ENCODE data around the gene APOH.

Gene APOH

GRCh38 chr17:66233023-66233753, 4.0 kb upstream of the APOH start:
- no peak for DNase-seq

DNA sequence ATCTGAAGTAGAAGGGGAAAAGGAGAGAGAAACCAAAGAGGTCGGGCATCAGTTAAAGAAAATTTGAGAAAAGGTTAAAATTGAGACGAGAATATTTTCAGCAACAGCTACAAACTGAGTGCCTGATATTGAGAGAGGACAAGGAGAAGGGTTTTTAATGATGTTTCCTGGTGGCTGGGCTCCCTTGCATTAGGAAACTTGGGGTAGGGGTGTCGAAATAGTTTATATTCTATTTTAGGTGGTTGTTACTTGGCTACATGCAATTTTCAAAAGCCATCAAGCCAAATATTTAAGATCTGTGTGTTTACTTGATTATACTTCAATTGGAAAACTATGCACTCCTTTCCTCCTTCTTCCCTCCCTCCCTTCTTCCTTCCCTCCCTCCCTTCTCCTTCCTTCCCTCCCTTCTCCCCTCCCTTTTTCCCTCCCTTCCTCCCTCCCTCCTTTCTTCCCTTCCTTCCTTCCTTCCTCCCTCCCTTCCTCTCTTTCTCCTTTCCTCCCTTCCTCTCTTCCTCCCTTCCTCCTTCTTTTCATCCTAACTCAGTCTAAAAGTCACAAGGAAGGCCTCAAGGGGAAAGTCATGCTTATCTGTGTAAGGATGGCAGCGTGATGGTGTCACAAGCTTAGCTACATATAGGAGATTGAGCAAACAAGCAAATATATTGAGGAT, 1.8 kb upstream of the APOH start:
- no peak for DNase-seq

- no peak for DNase-seq
Measured at GRCh38 chr17:66229783-66230538, 746 bp upstream of the APOH start.

- no peak for DNase-seq
Measured at GRCh38 chr17:66227212-66228045, 1.8 kb downstream of the APOH start.

- DNase-seq: no peak
Measured at GRCh38 chr17:66222798-66223350, 6.3 kb downstream of the APOH start.

GRCh38 chr17:66221755-66222530, 7.3 kb downstream of the APOH start:
- DNase-seq: no peak

- DNase-seq: no peak
Measured at GRCh38 chr17:66221343-66221742, 7.9 kb downstream of the APOH start.

DNA sequence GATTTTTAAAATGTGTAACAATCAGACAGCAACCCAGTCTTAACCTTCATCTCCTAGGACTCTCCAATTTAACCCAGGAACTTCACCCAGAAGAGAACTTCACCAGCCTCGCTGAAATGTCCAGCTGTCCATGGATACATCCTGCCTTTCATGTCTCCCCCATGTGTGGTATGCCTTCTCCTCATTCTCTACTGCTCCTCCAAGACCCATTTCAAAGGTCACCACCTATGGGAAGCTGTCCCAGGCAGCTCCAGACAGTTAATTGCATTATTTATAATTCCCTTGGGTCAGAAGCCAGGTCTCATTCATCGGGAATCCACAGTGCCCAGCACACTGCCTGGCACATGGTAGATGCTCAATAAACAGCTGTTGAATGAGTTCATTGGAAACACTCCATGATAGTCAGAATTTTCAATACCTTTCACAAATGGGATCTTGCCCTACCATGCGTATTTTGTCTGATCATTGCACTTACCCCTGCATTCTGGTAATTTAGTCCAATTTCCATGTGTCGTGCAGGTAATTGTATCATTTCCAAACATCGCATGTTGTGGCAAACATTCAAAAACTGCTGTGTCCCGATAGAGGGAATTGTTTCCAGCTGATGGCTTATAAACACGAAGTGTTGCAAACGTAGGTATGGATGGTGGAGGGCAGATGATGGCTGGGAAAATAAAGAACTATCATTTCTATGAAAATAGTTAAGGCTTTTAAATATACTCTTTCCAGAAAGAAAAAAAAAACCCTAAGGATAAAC, 9.0 kb downstream of the APOH start:
- DNase-seq: no peak

- no peak for DNase-seq
Measured at GRCh38 chr17:66215529-66215911, 13.7 kb downstream of the APOH start.

- no peak for DNase-seq
Measured at GRCh38 chr17:66214884-66215528, 14.2 kb downstream of the APOH start.

- no peak for DNase-seq
Measured at GRCh38 chr17:66211047-66211810, 18.0 kb downstream of the APOH start.

GRCh38 chr17:66210208-66210574, 19.0 kb downstream of the APOH start:
- no peak for DNase-seq

DNA sequence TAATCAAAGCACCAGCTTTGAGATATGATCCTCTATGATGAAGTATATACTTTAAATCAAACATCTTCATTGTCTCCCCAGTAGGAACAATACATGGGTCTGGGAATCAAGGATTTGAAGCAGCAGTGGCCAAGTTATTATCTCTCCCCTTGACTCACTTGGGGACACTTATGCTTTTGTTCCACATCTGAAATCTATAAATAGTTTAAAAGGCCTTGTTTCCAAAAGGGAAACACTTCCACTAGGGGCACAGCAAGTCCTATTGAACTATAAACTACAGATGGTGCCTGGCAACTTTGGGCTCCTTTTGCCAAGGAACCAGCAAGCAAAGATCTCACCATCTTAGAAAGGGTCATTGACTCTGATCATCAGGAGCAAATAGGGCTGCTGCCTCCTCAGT, 21.3 kb downstream of the APOH start:
- DNase-seq: no peak

- no peak for DNase-seq
Measured at GRCh38 chr17:66203274-66204015, 25.8 kb downstream of the APOH start.

- DNase-seq: peak; percentile 34
Measured at GRCh38 chr17:66200685-66201092, 28.5 kb downstream of the APOH start.

DNA sequence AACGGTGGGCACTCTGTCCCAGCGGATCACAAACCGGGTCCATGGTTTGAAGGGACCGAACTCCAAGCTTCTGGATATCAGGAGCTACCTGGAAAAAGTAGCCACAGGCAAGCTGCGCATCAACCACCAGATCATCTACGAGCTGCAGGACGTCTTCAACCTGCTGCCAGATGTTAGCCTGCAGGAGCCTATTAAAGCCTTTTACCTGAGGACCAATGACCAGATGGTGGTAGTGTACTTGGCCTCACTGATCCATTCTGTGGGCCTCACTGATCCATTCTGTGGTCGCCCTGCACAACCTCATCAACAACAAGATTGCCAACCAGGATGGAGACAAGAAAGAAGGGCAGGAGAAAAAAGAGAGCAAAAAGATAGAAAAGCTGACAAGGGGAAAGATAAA, 31.0 kb downstream of the APOH start:
- DNase-seq: no peak

GRCh38 chr17:66192378-66192687, 36.9 kb downstream of the APOH start:
- no peak for DNase-seq

DNA sequence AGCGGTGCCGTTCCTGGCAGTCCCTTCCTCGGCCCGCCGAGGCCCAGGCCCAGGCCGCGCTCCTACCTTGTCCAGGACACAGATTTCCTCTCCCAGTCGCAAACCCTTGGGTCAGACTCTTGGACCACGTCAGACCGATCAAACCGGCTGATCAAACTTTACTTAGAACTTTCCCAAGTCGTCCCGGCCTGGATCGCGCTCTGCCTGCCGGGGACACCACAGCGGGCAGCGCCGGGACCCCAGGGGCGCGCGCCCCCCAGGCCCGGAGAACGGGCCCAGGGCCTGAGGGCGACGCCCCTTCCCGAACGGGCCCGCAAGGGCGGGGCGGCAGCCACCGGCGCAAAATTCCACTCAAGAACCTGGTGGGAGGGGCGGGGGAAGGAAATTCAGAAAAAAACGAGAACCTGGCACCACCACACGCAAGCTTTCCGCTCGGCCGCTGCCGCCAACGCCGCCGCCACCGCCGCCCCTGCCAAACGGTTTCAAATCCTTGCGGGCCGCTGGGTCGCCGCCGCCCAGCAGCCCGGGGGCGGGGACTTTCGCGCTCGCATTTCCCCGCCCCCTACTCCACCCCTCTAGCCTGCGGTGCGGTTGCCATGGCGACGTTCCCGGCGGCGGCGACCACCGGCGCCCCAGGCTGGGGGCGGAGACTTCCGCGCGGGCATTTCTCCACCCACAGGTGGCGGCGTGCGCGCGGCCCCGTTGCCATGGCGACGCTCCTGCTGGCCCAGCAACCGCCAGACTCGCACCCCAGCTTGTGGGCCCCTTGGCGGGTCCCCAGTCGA, 37.4 kb downstream of the APOH start, which contains the start of gene CEP112:
Gene CEP112 (minus strand): TSS at position 541 of the 785 bp plus-strand sequence.
- DNase-seq: peak; percentile 89
